ENCODE results near the gene ZFP42.
"Not testable (repeated sequence)": the region's sequence is repeated elsewhere in the genome, so short reads cannot be mapped to it uniquely, and the experiment has no call there.

ZFP42 gene

DNA sequence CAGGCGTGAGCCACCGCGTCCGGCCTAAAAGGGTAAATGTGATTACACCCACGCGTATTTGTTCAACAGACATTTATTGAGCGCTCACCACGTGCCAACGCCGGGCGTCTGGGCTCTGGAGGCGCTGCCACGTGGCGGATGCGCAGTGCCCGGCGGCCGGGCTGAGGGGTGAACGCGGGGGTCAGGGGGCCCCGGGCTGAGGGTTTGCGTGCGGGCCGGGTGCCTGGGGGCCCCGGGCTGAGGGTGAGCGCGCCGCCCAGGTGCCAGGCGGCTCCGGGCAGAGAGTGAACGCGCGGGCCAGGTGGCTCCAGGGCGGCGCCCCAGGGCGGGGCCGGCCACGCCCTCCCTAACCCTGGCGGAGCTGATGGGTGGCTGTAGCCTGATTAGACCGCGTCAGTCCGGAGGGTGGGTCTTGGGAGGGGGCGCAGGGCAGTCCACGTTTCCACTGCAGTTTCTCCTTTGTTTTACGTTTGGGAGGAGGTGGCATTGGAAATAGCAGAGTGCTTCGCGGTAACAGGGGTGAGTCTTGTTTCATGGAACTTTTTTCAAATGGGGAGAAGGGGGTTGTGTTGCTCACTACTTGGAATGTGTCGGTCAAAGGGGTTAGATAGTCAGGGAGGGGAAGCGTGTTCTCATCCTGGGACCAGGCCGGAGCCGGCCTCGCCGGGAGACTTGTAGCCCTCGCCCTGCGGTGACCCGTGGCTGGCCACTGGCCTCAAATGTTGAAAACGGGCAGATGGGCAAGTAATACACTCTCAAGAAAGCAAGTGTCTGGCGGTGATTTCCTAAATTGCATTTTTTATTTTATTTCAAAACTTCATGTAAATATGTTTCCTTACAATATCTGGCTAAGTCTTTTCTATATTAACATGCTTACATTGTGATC lies at the start of gene ZFP42:
TSS of gene ZFP42 (plus strand) at position 450 of the 886 bp plus-strand sequence. CDS start 7,037 bp downstream, outside the sequence.
- Histone ChIP-seq H3K4me3 (ENCODE audit: low read length) (no peak within 1 kb of the TSS), H3K4me1 (ENCODE audit: control insufficient read depth, insufficient read depth, low read length) (no peaks in the 10 kb centered on the region), H3K9me3 (ENCODE audit: control insufficient read depth, low read length) (no peaks in the 10 kb centered on the region), H3K9ac (ENCODE audit: low read length) (no peak within 1 kb of the TSS), H3K36me3 (ENCODE audit: control insufficient read depth, insufficient read depth, low read length, severe bottlenecking) (no peaks in the 10 kb centered on the region), H3K27me3 (replicated peaks; ENCODE audit: control insufficient read depth, insufficient read depth, low read length) (no peaks in the 10 kb centered on the region)
- DNase-seq (ENCODE audit: low read depth), result no peak

DNA sequence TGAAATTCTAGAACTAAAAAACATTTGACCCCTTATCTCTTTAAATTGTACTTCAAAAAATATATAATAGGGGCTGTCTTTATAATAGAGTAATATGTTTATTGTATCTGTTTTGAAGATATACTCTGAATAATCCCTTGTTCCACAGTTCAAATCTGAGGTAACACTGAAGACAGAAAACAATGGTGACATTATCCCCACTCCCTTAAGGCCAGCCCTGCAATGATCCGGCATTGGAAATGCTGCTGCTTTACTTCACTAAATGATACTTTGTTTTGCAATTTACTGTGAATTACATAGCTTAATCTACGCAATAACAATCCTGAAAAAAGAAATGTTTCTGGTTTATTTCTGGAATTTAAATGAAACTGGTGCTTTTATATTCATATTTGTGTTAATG lies 34.4 kb upstream of the ZFP42 start:
- Histone ChIP-seq H3K4me1 (ENCODE audit: control insufficient read depth, insufficient read depth, low read length) (no peaks in the 10 kb centered on the region), H3K36me3 (ENCODE audit: control insufficient read depth, insufficient read depth, low read length, severe bottlenecking) (no peaks in the 10 kb centered on the region), H3K9ac (ENCODE audit: low read length) (no peak overlapping the region), H3K4me3 (ENCODE audit: low read length) (no peak overlapping the region), H3K27me3 (replicated peaks; ENCODE audit: control insufficient read depth, insufficient read depth, low read length) (no peaks in the 10 kb centered on the region), H3K9me3 (ENCODE audit: control insufficient read depth, low read length) (no peaks in the 10 kb centered on the region)
- no peak for DNase-seq (ENCODE audit: low read depth)

DNA sequence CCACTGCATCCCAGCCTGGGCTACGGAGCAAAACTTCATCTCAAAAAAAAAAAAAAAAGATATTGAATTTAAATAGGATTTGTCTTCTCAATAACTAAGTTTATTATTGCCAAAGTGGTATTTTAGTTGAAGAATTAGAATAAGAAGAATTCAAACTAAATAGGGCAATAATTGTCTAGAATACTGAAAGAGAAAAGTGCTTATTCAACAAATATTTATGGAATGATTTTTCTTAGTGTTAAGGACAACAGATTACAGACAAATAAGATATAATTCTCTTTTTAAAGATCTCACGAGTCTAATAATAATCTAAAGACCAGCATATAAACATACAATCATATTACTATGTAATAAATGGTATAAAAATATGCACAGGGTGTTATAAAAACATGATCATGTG lies 33.6 kb upstream of the ZFP42 start:
- Histone ChIP-seq H3K27me3 (replicated peaks; ENCODE audit: control insufficient read depth, insufficient read depth, low read length) (no peaks in the 10 kb centered on the region), H3K9me3 (ENCODE audit: control insufficient read depth, low read length) (no peaks in the 10 kb centered on the region), H3K9ac (ENCODE audit: low read length) (no peak overlapping the region), H3K4me1 (ENCODE audit: control insufficient read depth, insufficient read depth, low read length) (no peaks in the 10 kb centered on the region), H3K36me3 (ENCODE audit: control insufficient read depth, insufficient read depth, low read length, severe bottlenecking) (no peaks in the 10 kb centered on the region), H3K4me3 (ENCODE audit: low read length) (no peak overlapping the region)
- DNase-seq (ENCODE audit: low read depth), result no peak

DNA sequence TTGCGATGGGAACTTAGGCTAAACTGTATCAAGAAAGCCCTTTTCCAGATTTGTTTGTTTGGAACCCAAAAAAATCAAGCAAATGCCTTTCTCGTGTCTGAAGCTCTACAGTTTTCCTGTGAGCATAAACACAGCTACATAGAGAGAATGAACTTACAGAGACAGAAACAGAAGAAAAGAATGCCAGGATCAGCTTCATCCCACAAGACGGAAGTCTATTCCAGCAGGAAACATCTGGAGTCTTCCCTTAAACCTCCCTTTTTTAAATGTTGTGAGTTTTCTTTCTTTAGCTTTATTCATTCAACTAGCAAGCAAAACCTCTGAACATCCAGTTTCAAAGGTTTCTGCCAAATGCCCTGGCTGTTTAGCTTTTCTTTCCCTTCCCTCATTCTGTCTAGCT lies 32.6 kb upstream of the ZFP42 start:
- DNase-seq (ENCODE audit: low read depth), result peak; percentile 1
- Histone ChIP-seq H3K4me3 (ENCODE audit: low read length) (no peak overlapping the region), H3K36me3 (ENCODE audit: control insufficient read depth, insufficient read depth, low read length, severe bottlenecking) (no peaks in the 10 kb centered on the region), H3K9ac (ENCODE audit: low read length) (no peak overlapping the region), H3K27me3 (replicated peaks; ENCODE audit: control insufficient read depth, insufficient read depth, low read length) (no peaks in the 10 kb centered on the region), H3K9me3 (ENCODE audit: control insufficient read depth, low read length) (no peaks in the 10 kb centered on the region), H3K4me1 (ENCODE audit: control insufficient read depth, insufficient read depth, low read length) (no peaks in the 10 kb centered on the region)

DNA sequence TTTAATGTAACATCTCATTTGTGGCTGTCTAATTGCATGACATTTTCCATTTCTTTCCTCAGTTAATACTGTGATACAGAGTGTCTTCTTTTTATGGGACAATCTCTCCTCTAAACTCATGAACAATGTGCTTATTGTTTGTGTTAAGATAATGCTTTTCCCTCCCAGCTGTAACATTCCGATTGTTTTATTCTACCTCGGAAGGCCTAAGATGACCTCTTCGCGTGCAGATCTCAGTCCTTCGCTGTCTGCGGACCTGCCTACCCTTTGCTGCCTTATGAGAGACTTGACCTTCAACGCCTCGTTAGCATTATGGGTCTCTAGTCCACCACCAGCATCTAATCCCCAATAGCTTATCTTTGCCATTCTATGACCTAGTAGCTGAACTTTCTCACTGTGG lies 29.8 kb upstream of the ZFP42 start:
- H3K27me3 ChIP-seq (replicated peaks; ENCODE audit: control insufficient read depth, insufficient read depth, low read length), result no peaks in the 10 kb centered on the region
- no peaks in the 10 kb centered on the region for H3K36me3 ChIP-seq (ENCODE audit: control insufficient read depth, insufficient read depth, low read length, severe bottlenecking)
- DNase-seq (ENCODE audit: low read depth), result no peak
- no peaks in the 10 kb centered on the region for H3K9me3 ChIP-seq (ENCODE audit: control insufficient read depth, low read length)
- no peaks in the 10 kb centered on the region for H3K4me1 ChIP-seq (ENCODE audit: control insufficient read depth, insufficient read depth, low read length)
- no peak overlapping the region for H3K4me3 ChIP-seq (ENCODE audit: low read length)
- no peak overlapping the region for H3K9ac ChIP-seq (ENCODE audit: low read length)

DNA sequence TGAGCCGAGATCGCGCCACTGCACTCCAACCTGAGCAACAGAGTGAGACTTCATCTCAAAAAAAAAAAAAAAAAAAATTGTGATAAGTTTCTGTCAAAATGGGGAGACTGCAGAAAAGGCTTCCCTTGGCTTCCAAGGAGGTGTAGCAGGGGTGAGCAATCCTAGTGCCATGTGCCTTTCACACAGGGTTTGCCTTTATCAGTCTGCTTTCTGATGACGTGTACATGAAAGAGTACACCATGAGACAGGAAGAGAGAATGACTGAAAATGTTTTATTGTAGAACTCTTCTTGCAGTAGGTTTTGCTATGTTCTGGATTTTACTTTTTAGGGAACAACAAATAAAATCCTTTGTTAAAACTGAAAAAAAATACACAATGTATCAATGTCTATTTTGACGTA lies 23.4 kb upstream of the ZFP42 start:
- Histone ChIP-seq H3K4me1 (ENCODE audit: control insufficient read depth, insufficient read depth, low read length) (no peaks in the 10 kb centered on the region), H3K36me3 (ENCODE audit: control insufficient read depth, insufficient read depth, low read length, severe bottlenecking) (no peaks in the 10 kb centered on the region), H3K9ac (ENCODE audit: low read length) (no peak overlapping the region), H3K4me3 (ENCODE audit: low read length) (no peak overlapping the region), H3K27me3 (replicated peaks; ENCODE audit: control insufficient read depth, insufficient read depth, low read length) (no peaks in the 10 kb centered on the region), H3K9me3 (ENCODE audit: control insufficient read depth, low read length) (no peaks in the 10 kb centered on the region)
- DNase-seq (ENCODE audit: low read depth), result no peak

DNA sequence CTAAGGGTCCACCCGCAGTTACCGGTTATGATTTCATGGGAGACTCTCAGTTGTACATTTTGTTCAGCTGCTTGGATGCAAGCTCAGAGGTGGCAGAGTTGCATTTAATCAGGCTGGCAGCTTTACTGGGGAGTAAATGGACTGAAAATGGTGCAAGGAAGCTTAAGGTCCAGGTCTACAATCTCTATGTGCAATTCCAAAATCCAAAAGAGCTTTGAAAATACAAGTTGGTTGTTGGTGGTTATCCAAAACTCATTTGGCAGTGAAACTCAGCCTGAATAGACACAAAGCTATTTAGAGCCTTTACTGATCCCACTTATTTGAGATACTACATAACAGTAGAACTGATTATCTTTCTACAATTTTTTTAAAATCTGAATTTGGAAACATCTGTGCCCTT lies 11.8 kb upstream of the ZFP42 start:
- H3K27me3 ChIP-seq (replicated peaks; ENCODE audit: control insufficient read depth, insufficient read depth, low read length), result no peaks in the 10 kb centered on the region
- H3K4me1 ChIP-seq (ENCODE audit: control insufficient read depth, insufficient read depth, low read length), result no peaks in the 10 kb centered on the region
- no peak overlapping the region for H3K4me3 ChIP-seq (ENCODE audit: low read length)
- no peak for DNase-seq (ENCODE audit: low read depth)
- no peak overlapping the region for H3K9ac ChIP-seq (ENCODE audit: low read length)
- H3K9me3 ChIP-seq (ENCODE audit: control insufficient read depth, low read length), result no peaks in the 10 kb centered on the region
- no peaks in the 10 kb centered on the region for H3K36me3 ChIP-seq (ENCODE audit: control insufficient read depth, insufficient read depth, low read length, severe bottlenecking)

DNA sequence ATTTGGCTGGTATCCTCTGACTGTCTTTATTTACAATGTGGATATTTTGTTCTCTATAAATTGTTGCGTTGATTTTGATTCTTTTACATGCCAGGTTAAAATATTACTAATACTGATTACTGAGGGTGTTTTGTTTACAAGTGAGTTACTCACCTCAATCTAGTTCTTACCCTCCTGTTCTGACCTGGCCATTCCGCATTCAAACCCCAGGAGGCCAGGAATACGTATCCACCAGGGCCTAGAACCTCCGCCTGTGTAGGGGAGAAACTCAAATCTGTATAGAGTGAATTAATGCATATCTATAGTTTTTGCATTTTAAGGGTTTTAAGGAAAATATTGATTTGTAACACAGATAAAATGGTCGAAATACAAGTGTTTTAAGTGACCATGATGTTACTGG lies 2.6 kb upstream of the ZFP42 start:
- no peak overlapping the region for H3K4me3 ChIP-seq (ENCODE audit: low read length)
- no peaks in the 10 kb centered on the region for H3K4me1 ChIP-seq (ENCODE audit: control insufficient read depth, insufficient read depth, low read length)
- no peaks in the 10 kb centered on the region for H3K9me3 ChIP-seq (ENCODE audit: control insufficient read depth, low read length)
- H3K36me3 ChIP-seq (ENCODE audit: control insufficient read depth, insufficient read depth, low read length, severe bottlenecking), result no peaks in the 10 kb centered on the region
- no peak for DNase-seq (ENCODE audit: low read depth)
- H3K9ac ChIP-seq (ENCODE audit: low read length), result no peak overlapping the region
- H3K27me3 ChIP-seq (replicated peaks; ENCODE audit: control insufficient read depth, insufficient read depth, low read length), result no peaks in the 10 kb centered on the region

DNA sequence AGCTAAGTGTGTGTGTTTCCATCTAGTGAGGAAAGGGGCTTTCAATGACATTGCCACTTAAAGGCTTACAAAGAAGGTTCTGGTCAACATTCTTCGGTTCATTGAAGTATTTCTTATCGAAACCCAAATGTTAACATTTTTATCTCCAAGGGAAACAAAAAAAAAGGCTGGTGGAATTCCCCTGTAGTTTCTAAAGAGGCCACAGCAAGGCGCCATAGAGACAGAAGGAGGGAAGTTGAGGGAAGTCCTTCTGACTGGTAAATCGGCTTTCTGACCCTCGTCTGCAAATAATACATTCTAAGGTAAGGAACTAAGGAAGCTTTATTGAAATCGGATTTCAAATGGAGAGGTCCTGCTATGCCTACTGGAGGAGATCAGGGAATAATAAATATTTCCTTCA lies 1.7 kb upstream of the ZFP42 start:
- Histone ChIP-seq H3K36me3 (ENCODE audit: control insufficient read depth, insufficient read depth, low read length, severe bottlenecking) (no peaks in the 10 kb centered on the region), H3K9ac (ENCODE audit: low read length) (no peak overlapping the region), H3K9me3 (ENCODE audit: control insufficient read depth, low read length) (no peaks in the 10 kb centered on the region), H3K4me1 (ENCODE audit: control insufficient read depth, insufficient read depth, low read length) (no peaks in the 10 kb centered on the region), H3K27me3 (replicated peaks; ENCODE audit: control insufficient read depth, insufficient read depth, low read length) (no peaks in the 10 kb centered on the region), H3K4me3 (ENCODE audit: low read length) (no peak overlapping the region)
- DNase-seq (ENCODE audit: low read depth), result peak; percentile 38

DNA sequence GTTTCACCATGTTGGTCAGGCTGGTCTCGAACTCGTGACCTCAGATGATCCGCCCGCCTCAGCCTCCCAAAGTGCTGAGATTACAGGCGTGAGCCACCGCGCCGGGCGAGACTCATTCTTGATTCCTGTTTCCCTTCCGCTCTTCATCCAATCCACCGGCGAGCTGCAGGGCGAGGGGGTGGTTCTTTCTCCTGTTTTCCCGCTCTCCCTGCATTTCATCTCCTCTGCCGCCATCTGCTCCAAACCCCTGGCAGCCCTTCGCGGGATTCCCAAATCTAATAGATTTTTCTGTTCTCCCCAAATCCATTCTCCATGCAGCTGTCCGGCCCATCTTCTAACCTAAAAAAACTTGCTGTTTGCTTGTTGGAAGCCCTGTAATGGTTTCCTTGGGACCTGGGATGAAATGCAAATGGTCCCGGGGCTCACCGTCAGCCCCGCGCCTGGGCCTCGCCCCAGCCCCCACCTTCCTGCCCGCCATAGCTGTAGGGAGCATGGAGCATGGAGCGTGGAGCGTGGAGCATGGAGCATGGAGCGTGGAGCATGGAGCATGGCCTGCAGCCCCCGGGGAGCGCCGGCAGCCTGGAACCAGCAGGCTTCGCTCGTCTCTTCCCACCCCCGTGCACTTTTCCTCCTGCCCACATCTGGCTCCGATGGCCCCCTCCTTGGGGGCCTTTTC lies 1.1 kb downstream of the ZFP42 start:
- Histone ChIP-seq H3K9me3 (ENCODE audit: control insufficient read depth, low read length) (no peaks in the 10 kb centered on the region), H3K9ac (ENCODE audit: low read length) (no peak overlapping the region), H3K36me3 (ENCODE audit: control insufficient read depth, insufficient read depth, low read length, severe bottlenecking) (no peaks in the 10 kb centered on the region), H3K27me3 (replicated peaks; ENCODE audit: control insufficient read depth, insufficient read depth, low read length) (no peaks in the 10 kb centered on the region), H3K4me3 (ENCODE audit: low read length) (no peak overlapping the region), H3K4me1 (ENCODE audit: control insufficient read depth, insufficient read depth, low read length) (no peaks in the 10 kb centered on the region)
- DNase-seq (ENCODE audit: low read depth), result no peak

DNA sequence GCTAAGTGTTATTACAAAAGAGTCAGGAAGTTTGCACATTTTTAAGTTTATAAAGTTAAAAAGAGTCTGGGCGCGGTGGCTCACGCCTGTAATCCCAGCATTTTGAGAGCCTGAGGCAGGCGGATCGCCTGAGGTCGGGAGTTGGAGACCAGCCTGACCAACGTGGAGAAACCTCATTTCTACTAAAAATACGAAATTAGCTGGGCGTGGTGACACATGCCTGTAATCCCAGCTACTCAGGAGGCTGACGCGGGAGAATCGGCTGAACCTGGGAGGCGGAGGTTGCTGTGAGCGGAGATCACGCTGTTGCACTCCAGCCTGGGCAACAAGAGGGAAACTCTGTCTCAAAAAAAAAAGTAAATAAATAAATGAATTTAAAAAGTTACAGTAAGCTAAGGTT lies 2.4 kb downstream of the ZFP42 start:
- H3K9ac ChIP-seq (ENCODE audit: low read length); H3K4me1 ChIP-seq (ENCODE audit: control insufficient read depth, insufficient read depth, low read length); H3K36me3 ChIP-seq (ENCODE audit: control insufficient read depth, insufficient read depth, low read length, severe bottlenecking); H3K4me3 ChIP-seq (ENCODE audit: low read length); H3K27me3 ChIP-seq (replicated peaks; ENCODE audit: control insufficient read depth, insufficient read depth, low read length); DNase-seq (ENCODE audit: low read depth); H3K9me3 ChIP-seq (ENCODE audit: control insufficient read depth, low read length): not testable (repeated sequence)

Measured in adipocyte (in vitro differentiated cells).